IMR-90 (cell line): Measurements from ENCODE around the gene NUPR1. TPM values are rescaled to one million over a fixed set of nuclear protein-coding genes. Genes with fewer than 3 reads are reported as not detected.

Experiments used
- ATAC-seq: fragments of 200-7000 bp; cut with Tn5 transposase; 2 replicates; pipeline ENCODE4 v1.9.1; 2020; ENCODE audit warnings: low read depth, mild to moderate bottlenecking, moderate library complexity
- BruUV-seq: library from RNA; stranded (reverse); fragments of 400-500 nt; replicated peaks from 2 replicates; lab custom pipeline; 2021; lab: Mats Ljungman, UMichigan
- CTCF ChIA-PET: fragments of 300-600 bp; formaldehyde crosslinking; extraction: SDS; loops from one replicate; lab custom pipeline; 2021; ENCODE audit warnings: antibody characterized with exemption; lab: Yijun Ruan, JAX
- POLR2A ChIA-PET: fragments of 300-600 bp; sonication (Branson Sonifier 250); formaldehyde crosslinking; loops from one replicate; lab custom pipeline; 2022; ENCODE audit warnings: antibody characterized with exemption; ENCODE audit not compliant: unreplicated experiment; lab: Charles Lee
- DNase-seq: peaks from one replicate; pipeline ENCODE4 v3.0.0; 2013
- H2AFZ ChIP-seq: replicated peaks from 2 replicates; pipeline ENCODE3; 2013; ENCODE audit warnings: low read length, mild to moderate bottlenecking; ENCODE audit not compliant: poor library complexity
- H2AK5ac ChIP-seq: 2 replicates; pipeline ENCODE4 v1.6.1; 2013; ENCODE audit warnings: low read depth, low read length, inconsistent platforms
- H2AK9ac ChIP-seq: replicated peaks from 2 replicates; pipeline ENCODE3; 2013; ENCODE audit warnings: mild to moderate bottlenecking, low read depth, low read length, moderate library complexity; ENCODE audit not compliant: poor library complexity
- H2BK120ac ChIP-seq: 2 replicates; pipeline ENCODE4 v1.6.1; 2013; ENCODE audit warnings: low read depth, low read length, inconsistent platforms
- H2BK15ac ChIP-seq: 3 replicates; pipeline ENCODE4 v1.6.1; 2013; ENCODE audit warnings: low read depth, low read length, inconsistent platforms
- H2BK20ac ChIP-seq: 2 replicates; pipeline ENCODE4 v1.6.1; 2013; ENCODE audit warnings: low read depth, mild to moderate bottlenecking, inconsistent platforms, low read length, moderate library complexity
- H2BK5ac ChIP-seq: 2 replicates; pipeline ENCODE4 v1.6.1; 2013; ENCODE audit warnings: mild to moderate bottlenecking, low read depth, low read length, inconsistent platforms; ENCODE audit not compliant: poor library complexity, severe bottlenecking
- H3K14ac ChIP-seq: replicated peaks from 2 replicates; pipeline ENCODE4 v1.6.1; 2013; ENCODE audit warnings: low read depth, low read length, inconsistent platforms
- H3K18ac ChIP-seq: 2 replicates; pipeline ENCODE4 v1.6.1; 2013; ENCODE audit warnings: low read depth, low read length, control low read depth
- H3K23ac ChIP-seq: 2 replicates; pipeline ENCODE4 v1.6.1; 2013; ENCODE audit warnings: low read depth, low read length, inconsistent platforms
- H3K27ac ChIP-seq: 2 replicates; pipeline ENCODE4 v1.5.1; 2013; ENCODE audit warnings: mild to moderate bottlenecking, control low read depth, low read length; ENCODE audit not compliant: insufficient read depth
- H3K27me3 ChIP-seq: 2 replicates; pipeline ENCODE4 v1.6.1; 2013; ENCODE audit warnings: low read length; ENCODE audit not compliant: control insufficient read depth, insufficient read depth
- H3K36me3 ChIP-seq: 2 replicates; pipeline ENCODE4 v1.6.1; 2013; ENCODE audit warnings: low read length, mixed read lengths; ENCODE audit not compliant: control insufficient read depth, insufficient read depth
- H3K4ac ChIP-seq: 2 replicates; pipeline ENCODE4 v1.6.1; 2013; ENCODE audit warnings: low read depth, low read length, inconsistent platforms
- H3K4me1 ChIP-seq: 2 replicates; pipeline ENCODE4 v1.6.1; 2013; ENCODE audit warnings: low read length, mixed read lengths; ENCODE audit not compliant: control insufficient read depth, insufficient read depth
- H3K4me2 ChIP-seq: 2 replicates; pipeline ENCODE4 v1.6.1; 2013; ENCODE audit warnings: low read depth, mild to moderate bottlenecking, control low read depth, low read length, moderate library complexity
- H3K4me3 ChIP-seq: 2 replicates; pipeline ENCODE4 v1.5.1; 2013; ENCODE audit warnings: low read depth, mild to moderate bottlenecking, control low read depth, low read length, moderate library complexity; ENCODE audit not compliant: insufficient read depth
- H3K56ac ChIP-seq: 2 replicates; pipeline ENCODE4 v1.6.1; 2013; ENCODE audit warnings: low read length, inconsistent platforms; ENCODE audit not compliant: insufficient read depth; ENCODE audit errors: extremely low read depth
- H3K79me1 ChIP-seq, 2 experiments: 2 replicates each; pipeline ENCODE4 v1.6.1; 2013; ENCODE audit warnings: low read length in 2 of 2, inconsistent platforms in 1 of 2, low read depth in 1 of 2
- H3K9ac ChIP-seq: 2 replicates; pipeline ENCODE4 v1.6.1; 2013; ENCODE audit warnings: low read depth, low read length, control low read depth
- H3K9me1 ChIP-seq: 2 replicates; pipeline ENCODE4 v1.6.1; 2013; ENCODE audit warnings: low read length, inconsistent platforms; ENCODE audit not compliant: insufficient read depth
- H3K9me3 ChIP-seq: 2 replicates; pipeline ENCODE4 v1.6.1; 2013; ENCODE audit warnings: low read length; ENCODE audit not compliant: control insufficient read depth, insufficient read depth
- H4K20me1 ChIP-seq: 2 replicates; pipeline ENCODE4 v1.6.1; 2013; ENCODE audit warnings: low read length, inconsistent platforms; ENCODE audit not compliant: insufficient read depth
- H4K5ac ChIP-seq: 2 replicates; pipeline ENCODE4 v1.6.1; 2013; ENCODE audit warnings: mild to moderate bottlenecking, low read depth, low read length, control low read depth
- H4K8ac ChIP-seq, 2 experiments: 2 replicates each; pipeline ENCODE4 v1.6.1; 2013; ENCODE audit warnings: low read depth in 2 of 2, low read length in 2 of 2, control low read depth in 1 of 2, inconsistent platforms in 1 of 2
- H4K91ac ChIP-seq: 2 replicates; pipeline ENCODE4 v1.6.1; 2013; ENCODE audit warnings: low read depth, low read length, inconsistent platforms; ENCODE audit not compliant: insufficient read depth
- BHLHE40 ChIP-seq: fragments of 150-350 bp; IDR thresholded peaks from 2 replicates; pipeline ENCODE4 v1.6.1; 2016; ENCODE audit warnings: mild to moderate bottlenecking, low read depth, low read length
- CEBPB ChIP-seq: IDR thresholded peaks from 2 replicates; pipeline ENCODE4 v1.6.1; 2012; ENCODE audit warnings: low read depth, low read length, improper control_type of control experiment
- CHD1 ChIP-seq: IDR thresholded peaks from 2 replicates; pipeline ENCODE4 v1.6.1; 2012; ENCODE audit warnings: low read depth, low read length, improper control_type of control experiment
- CTCF ChIP-seq: conservative IDR thresholded peaks from 2 replicates; pipeline ENCODE4 v1.5.1; 2012; ENCODE audit warnings: mild to moderate bottlenecking, low read depth, low read length, improper control_type of control experiment
- ELK1 ChIP-seq: fragments of 150-350 bp; IDR thresholded peaks from 2 replicates; pipeline ENCODE4 v1.6.1; 2016; ENCODE audit warnings: low read depth, mild to moderate bottlenecking, low read length, moderate library complexity, borderline replicate concordance
- FOS ChIP-seq: fragments of 150-350 bp; IDR thresholded peaks from 2 replicates; pipeline ENCODE4 v1.6.1; 2016; ENCODE audit warnings: low read depth, low read length
- MAFK ChIP-seq: IDR thresholded peaks from 2 replicates; pipeline ENCODE4 v1.6.1; 2012; ENCODE audit warnings: low read depth, low read length, improper control_type of control experiment
- MAZ ChIP-seq: IDR thresholded peaks from 2 replicates; pipeline ENCODE4 v1.6.1; 2012; ENCODE audit warnings: low read depth, mild to moderate bottlenecking, low read length, improper control_type of control experiment, moderate library complexity, borderline replicate concordance
- MXI1 ChIP-seq: IDR thresholded peaks from 2 replicates; pipeline ENCODE4 v1.6.1; 2012; ENCODE audit warnings: low read depth, mild to moderate bottlenecking, low read length, moderate library complexity, borderline replicate concordance
- NFE2L2 ChIP-seq: fragments of 150-350 bp; IDR thresholded peaks from 2 replicates; pipeline ENCODE4 v1.6.1; 2016; ENCODE audit warnings: low read depth, mild to moderate bottlenecking, low read length
- POLR2A ChIP-seq: IDR thresholded peaks from 2 replicates; pipeline ENCODE4 v1.6.1; 2012; ENCODE audit warnings: mild to moderate bottlenecking, low read depth, low read length
- RAD21 ChIP-seq: IDR thresholded peaks from 2 replicates; pipeline ENCODE4 v1.6.1; 2012; ENCODE audit warnings: low read length, improper control_type of control experiment
- RCOR1 ChIP-seq: IDR thresholded peaks from 2 replicates; pipeline ENCODE4 v1.6.1; 2012; ENCODE audit warnings: mild to moderate bottlenecking, low read length, improper control_type of control experiment; ENCODE audit not compliant: insufficient replicate concordance
- RFX5 ChIP-seq: IDR thresholded peaks from 2 replicates; pipeline ENCODE4 v1.8.0; 2012; ENCODE audit warnings: low read depth, mild to moderate bottlenecking, low read length, moderate library complexity
- SMC3 ChIP-seq: fragments of 150-350 bp; IDR thresholded peaks from 2 replicates; pipeline ENCODE4 v1.6.1; 2016; ENCODE audit warnings: low read depth, mild to moderate bottlenecking, antibody characterized with exemption, low read length, moderate library complexity
- USF2 ChIP-seq: fragments of 150-350 bp; IDR thresholded peaks from 2 replicates; pipeline ENCODE4 v1.6.1; 2017; ENCODE audit warnings: mild to moderate bottlenecking, antibody characterized with exemption, low read length, low read depth
- WGBS, 2 experiments: methylation state at CpG; one replicate each; pipeline versions ENCODE4 v1.1.5 to v1.1.7; 2013; ENCODE audit warnings: missing lambda C conversion rate in 2 of 2; ENCODE audit not compliant: insufficient read length in 1 of 2; ENCODE audit errors: extremely low coverage in 2 of 2; 5-methylcytosine and 5-hydroxymethylcytosine counted together
- dilution Hi-C: fragments of 300-500 bp; cut with HindIII; formaldehyde crosslinking; loops from one replicate; pipeline ENCODE4 v1.14.3; 2018; ENCODE audit warnings: low sequenced_read_pairs; ENCODE audit not compliant: unreplicated experiment
- in situ Hi-C: fragments of 300-500 bp; cut with MboI; formaldehyde crosslinking; loops from 3 replicates; pipeline ENCODE4 v1.14.3; 2019; ENCODE audit warnings: low sequenced_read_pairs, inconsistent platforms, mixed read lengths
- intact Hi-C: fragments of 100-400 bp; cut with micrococcal nuclease; formaldehyde crosslinking; loops from 2 replicates; pipeline ENCODE4 v1.10.0; 2022
- polyA plus RNA-seq, 3 experiments: library from polyadenylated mRNA; depleted of rRNA; stranded (reverse); fragments of >200 nt; gene quantifications; 2 replicates each; pipeline ENCODE4 v1.2.3, GENCODE V29; 2012; ENCODE audit warnings: low replicate concordance in 1 of 3
- total RNA-seq: library from RNA; depleted of rRNA; stranded (reverse); fragments of >200 nt; gene quantifications from 2 replicates; pipeline ENCODE4 v1.2.3, GENCODE V29; 2012

Gene NUPR1
- total and polyA plus RNA-seq, 2 of the 4 experiments (the other 2 are of a cell fraction), result 10.2 to 27.9 TPM

- no peak overlapping the region for H2AK5ac ChIP-seq
- H3K27me3 ChIP-seq, result peaks cover 2% of the 10 kb centered on the region
- H3K27ac ChIP-seq, result no peak overlapping the region
- no peak overlapping the region for H3K4me2 ChIP-seq
- no CpG with 5 or more reads among the region's 7 CpGs for WGBS, 2 experiments
- no peak overlapping the region for H3K23ac ChIP-seq
- H3K14ac ChIP-seq, result no peak overlapping the region
- DNase-seq (no peak), ATAC-seq (no peak)
- H2AFZ ChIP-seq, result no peak overlapping the region
- H3K18ac ChIP-seq, result no peak overlapping the region
- no peak overlapping the region for H2BK20ac ChIP-seq
- BruUV-seq, result no TSS peak
- CTCF ChIA-PET, result no interaction called here
- no peak overlapping the region for H2BK120ac ChIP-seq
- H3K79me1 ChIP-seq, result peaks cover 4 to 6% of the 10 kb centered on the region in 2 experiments
- H3K9me1 ChIP-seq, result peaks cover 3% of the 10 kb centered on the region; the same call in 1 of the 2 replicates
- H3K9me3 ChIP-seq, result no peaks in the 10 kb centered on the region
- H3K56ac ChIP-seq, result no peak overlapping the region
- H4K91ac ChIP-seq, result no peak overlapping the region
- H2BK15ac ChIP-seq, result no peak overlapping the region
- no peaks in the 10 kb centered on the region for H3K36me3 ChIP-seq
- H2BK5ac ChIP-seq, result no peak overlapping the region
- no peak overlapping the region for H3K4ac ChIP-seq
- no peak overlapping the region for H2AK9ac ChIP-seq
- no peaks in the 10 kb centered on the region for H4K20me1 ChIP-seq
- no peak for TF ChIP-seq FOS
- no peak for TF ChIP-seq MXI1
- TF ChIP-seq RAD21, result no peak
- TF ChIP-seq CHD1, result no peak
- no peak for TF ChIP-seq CTCF
- no peak for TF ChIP-seq MAFK
- no peak for TF ChIP-seq RCOR1
- TF ChIP-seq MAZ, result no peak
- no peak for TF ChIP-seq ELK1
- TF ChIP-seq SMC3, result no peak
- no peak for TF ChIP-seq POLR2A
- no peak for TF ChIP-seq BHLHE40
- TF ChIP-seq USF2, result no peak
- TF ChIP-seq CEBPB, result no peak
- TF ChIP-seq RFX5, result no peak
- no peak for TF ChIP-seq NFE2L2
- no peak overlapping the region for H3K4me3 ChIP-seq
- H3K4me1 ChIP-seq, result peaks cover 4% of the 10 kb centered on the region
- intact Hi-C loops (no loop called here), in situ Hi-C loops (loop anchor here (10.0 kb wide), 1 partner anchor 218 kb away; no protein-coding TSS in a partner anchor), dilution Hi-C loops (no loop called here)
- no peak overlapping the region for H4K8ac ChIP-seq
- POLR2A ChIA-PET, result no interaction called here
- H4K5ac ChIP-seq, result no peak overlapping the region
- no peak overlapping the region for H3K9ac ChIP-seq
Measured at GRCh38 chr16:28543072-28543471, 4.3 kb upstream of the NUPR1 start.
